PFSK-1 (cell line): ENCODE results near the gene ZNF277.

Source experiments
- FOXP2 ChIP-seq: optimal IDR thresholded peaks from 2 replicates; pipeline ENCODE3; 2011; ENCODE audit warnings: borderline replicate concordance, control low read depth, inconsistent platforms; ENCODE audit not compliant: insufficient read depth; ENCODE audit errors: extremely low read length, extremely low read depth
- POLR2AphosphoS5 ChIP-seq: IDR thresholded peaks from 2 replicates; pipeline ENCODE4 v1.6.1; 2012; ENCODE audit warnings: low read depth, mild to moderate bottlenecking, control low read depth, low read length, moderate library complexity
- SIN3A ChIP-seq: IDR thresholded peaks from 2 replicates; pipeline ENCODE4 v1.6.1; 2012; ENCODE audit warnings: mild to moderate bottlenecking, low read length, moderate library complexity, borderline replicate concordance; ENCODE audit not compliant: insufficient read depth
- TAF1 ChIP-seq: IDR thresholded peaks from 2 replicates; pipeline ENCODE4 v1.6.1; 2012; ENCODE audit warnings: low read length, control low read depth, borderline replicate concordance; ENCODE audit not compliant: insufficient read depth
- TF ChIP-seq, protein P1 (sequence below), 2 experiments: IDR thresholded peaks; 2 replicates each; pipeline versions ENCODE4 v1.6.1 to v1.8.0; 2011 to 2012; ENCODE audit warnings: low read depth in 2 of 2, low read length in 2 of 2, control low read depth in 1 of 2, inconsistent platforms in 1 of 2, mild to moderate bottlenecking in 1 of 2, moderate library complexity in 1 of 2; ENCODE audit not compliant: insufficient read depth in 1 of 2

The ZNF277 gene

DNA sequence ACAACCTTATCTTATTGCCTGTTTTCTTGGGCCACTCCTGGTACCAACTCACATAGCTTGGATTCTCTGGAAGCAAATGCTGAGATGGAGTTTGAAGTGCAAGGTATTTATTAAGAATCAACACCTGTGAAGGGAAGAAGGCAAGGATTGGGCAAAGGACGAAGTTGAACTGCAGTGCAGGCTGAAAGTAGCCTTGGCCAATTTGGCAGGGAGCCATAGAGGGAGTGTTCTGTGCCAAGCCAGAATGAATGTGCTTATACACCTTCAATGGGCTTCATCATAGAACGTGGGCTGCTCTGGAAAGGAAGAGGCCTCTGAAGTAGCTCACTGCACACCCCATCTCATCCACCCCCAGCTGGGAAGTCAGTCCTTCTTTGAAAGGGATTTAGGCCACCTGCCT is 163.9 kb downstream of the ZNF277 start:
- TF ChIP-seq POLR2AphosphoS5 (no peak), FOXP2 (no peak), TAF1 (no peak), SIN3A (no peak)
- TF ChIP-seq, protein P1, sequence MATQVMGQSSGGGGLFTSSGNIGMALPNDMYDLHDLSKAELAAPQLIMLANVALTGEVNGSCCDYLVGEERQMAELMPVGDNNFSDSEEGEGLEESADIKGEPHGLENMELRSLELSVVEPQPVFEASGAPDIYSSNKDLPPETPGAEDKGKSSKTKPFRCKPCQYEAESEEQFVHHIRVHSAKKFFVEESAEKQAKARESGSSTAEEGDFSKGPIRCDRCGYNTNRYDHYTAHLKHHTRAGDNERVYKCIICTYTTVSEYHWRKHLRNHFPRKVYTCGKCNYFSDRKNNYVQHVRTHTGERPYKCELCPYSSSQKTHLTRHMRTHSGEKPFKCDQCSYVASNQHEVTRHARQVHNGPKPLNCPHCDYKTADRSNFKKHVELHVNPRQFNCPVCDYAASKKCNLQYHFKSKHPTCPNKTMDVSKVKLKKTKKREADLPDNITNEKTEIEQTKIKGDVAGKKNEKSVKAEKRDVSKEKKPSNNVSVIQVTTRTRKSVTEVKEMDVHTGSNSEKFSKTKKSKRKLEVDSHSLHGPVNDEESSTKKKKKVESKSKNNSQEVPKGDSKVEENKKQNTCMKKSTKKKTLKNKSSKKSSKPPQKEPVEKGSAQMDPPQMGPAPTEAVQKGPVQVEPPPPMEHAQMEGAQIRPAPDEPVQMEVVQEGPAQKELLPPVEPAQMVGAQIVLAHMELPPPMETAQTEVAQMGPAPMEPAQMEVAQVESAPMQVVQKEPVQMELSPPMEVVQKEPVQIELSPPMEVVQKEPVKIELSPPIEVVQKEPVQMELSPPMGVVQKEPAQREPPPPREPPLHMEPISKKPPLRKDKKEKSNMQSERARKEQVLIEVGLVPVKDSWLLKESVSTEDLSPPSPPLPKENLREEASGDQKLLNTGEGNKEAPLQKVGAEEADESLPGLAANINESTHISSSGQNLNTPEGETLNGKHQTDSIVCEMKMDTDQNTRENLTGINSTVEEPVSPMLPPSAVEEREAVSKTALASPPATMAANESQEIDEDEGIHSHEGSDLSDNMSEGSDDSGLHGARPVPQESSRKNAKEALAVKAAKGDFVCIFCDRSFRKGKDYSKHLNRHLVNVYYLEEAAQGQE (IDR thresholded peaks at IDR 0.05; ENCODE audit: insufficient read depth in 1 of 2, low read depth in 2 of 2, low read length in 2 of 2), result no peak

DNA sequence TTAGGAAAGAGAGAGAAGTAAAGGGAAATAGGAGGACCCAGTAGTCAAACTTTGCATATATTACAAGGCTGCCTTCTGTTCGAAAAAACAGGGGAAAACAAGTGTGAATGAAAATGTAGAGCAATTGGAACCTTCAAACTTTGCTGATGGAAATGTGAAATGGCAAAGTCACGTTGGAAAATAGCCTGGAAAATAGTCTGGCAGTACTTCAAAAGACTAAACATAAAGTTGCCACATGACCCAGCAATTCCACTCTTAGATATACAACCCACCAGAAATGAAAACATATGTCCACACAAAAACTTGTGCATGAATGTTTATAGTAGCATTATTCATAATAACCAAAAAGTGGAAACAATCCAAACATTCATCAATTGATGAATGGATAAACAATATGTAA is 165.2 kb downstream of the ZNF277 start:
- TF ChIP-seq, protein P1 (IDR thresholded peaks at IDR 0.05; ENCODE audit: insufficient read depth in 1 of 2, low read depth in 2 of 2, low read length in 2 of 2), result no peak
- no peak for TF ChIP-seq FOXP2

DNA sequence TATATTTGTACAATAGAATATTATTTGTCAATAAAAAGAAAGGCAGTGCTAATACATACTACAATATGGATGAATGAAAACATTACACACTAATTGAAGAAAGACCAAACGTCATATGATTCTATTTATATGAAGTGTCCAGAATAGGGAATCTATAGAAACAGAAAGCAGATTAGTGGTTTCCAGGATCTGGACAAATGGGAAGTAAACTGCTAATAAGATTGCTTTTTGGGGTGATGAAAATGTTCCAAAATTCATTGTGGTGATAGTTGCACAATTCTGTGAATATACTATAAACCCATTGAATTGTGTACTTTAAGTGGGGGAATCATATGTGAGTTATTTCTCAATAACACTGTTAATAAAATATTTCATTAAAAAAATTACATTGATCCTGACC is 165.6 kb downstream of the ZNF277 start:
- no peak for TF ChIP-seq FOXP2
- no peak for TF ChIP-seq SIN3A
- TF ChIP-seq POLR2AphosphoS5, result no peak
- TF ChIP-seq TAF1, result no peak
- TF ChIP-seq, protein P1 (IDR thresholded peaks at IDR 0.05; ENCODE audit: insufficient read depth in 1 of 2, low read depth in 2 of 2, low read length in 2 of 2), result no peak

DNA sequence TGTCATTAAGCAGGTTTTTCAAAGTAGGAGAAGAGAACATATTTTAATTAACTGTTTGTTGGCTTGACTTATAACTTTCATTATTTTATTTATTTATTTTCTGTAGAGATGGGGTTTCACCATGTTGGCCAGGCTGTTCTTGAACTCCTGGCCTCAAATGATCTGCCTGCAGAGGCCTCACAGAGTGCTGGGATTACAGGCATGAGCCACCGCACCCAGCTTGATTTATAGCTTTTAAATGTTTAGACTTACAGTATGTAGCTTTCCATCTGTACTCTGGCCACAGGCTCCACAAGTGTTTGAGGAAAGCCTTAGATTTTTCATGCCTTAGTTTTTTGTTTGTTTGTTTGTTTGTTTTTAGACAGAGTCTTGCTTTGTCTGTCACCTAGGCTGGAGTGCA is 171.1 kb downstream of the ZNF277 start:
- TF ChIP-seq FOXP2 (no peak), SIN3A (no peak), TAF1 (no peak), POLR2AphosphoS5 (no peak)
- TF ChIP-seq, protein P1 (IDR thresholded peaks at IDR 0.05; ENCODE audit: insufficient read depth in 1 of 2, low read depth in 2 of 2, low read length in 2 of 2), result no peak
